ENCODE measurements around the gene HHIPL1.

The HHIPL1 gene

DNA sequence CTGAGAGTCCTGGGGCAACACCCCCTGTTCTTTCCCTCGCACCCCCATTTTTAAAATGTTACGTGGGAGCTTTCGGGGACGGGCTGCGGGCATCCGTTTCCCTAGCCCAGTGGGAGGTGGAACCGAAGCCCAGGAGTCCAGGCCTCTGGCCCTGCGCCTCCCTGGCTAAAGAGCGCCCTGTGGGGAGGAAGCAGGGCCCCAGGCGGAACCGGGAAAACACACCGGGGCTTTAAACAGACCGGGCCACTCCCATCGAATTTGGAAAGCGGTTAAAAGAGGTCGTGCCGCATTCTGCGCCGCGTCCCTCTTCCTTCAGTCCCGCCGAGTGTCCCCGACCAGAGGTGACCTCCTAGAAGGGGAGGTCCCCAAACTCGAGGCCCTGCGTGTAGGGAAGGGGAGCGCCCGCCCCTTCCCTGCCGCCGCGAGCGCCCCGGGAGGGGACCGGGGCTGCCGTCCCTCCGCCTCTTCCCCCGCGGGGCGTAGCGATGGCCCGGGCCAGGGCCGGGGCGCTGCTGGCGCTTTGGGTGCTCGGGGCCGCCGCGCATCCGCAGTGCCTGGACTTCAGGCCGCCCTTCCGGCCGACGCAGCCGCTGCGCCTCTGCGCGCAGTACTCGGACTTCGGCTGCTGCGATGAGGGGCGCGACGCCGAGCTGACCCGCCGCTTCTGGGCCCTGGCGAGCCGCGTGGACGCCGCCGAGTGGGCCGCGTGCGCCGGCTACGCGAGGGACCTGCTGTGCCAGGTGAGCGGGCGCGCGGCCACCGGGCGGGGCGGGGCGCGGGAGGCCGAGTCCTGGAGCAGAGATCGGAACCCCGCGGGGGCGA, at the start of gene HHIPL1:
TSS of gene HHIPL1 (plus strand) at position 407 of the 822 bp plus-strand sequence. CDS start at position 486, 79 bp downstream.
- DNase-seq = no peak

DNA sequence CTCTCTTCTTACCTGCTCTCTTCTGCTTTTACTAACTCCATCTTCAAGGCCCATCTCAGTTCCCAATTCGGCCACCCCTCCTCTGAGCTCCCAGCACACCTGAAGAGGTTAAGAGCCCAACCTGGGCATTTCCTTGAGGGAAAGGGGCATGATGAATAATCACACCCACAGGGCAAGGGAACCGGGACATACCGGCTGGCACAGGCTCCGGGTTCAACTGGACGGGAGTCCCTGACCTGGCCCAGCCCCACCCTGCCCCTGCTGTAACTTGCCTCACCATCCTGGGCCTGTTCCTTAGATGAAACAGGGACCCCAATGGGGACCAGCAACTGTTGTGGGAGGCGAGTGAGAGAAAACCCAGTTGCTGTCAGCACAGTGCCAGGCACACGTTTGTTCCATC, 49.4 kb upstream of the HHIPL1 start:
- no peak for DNase-seq

DNA sequence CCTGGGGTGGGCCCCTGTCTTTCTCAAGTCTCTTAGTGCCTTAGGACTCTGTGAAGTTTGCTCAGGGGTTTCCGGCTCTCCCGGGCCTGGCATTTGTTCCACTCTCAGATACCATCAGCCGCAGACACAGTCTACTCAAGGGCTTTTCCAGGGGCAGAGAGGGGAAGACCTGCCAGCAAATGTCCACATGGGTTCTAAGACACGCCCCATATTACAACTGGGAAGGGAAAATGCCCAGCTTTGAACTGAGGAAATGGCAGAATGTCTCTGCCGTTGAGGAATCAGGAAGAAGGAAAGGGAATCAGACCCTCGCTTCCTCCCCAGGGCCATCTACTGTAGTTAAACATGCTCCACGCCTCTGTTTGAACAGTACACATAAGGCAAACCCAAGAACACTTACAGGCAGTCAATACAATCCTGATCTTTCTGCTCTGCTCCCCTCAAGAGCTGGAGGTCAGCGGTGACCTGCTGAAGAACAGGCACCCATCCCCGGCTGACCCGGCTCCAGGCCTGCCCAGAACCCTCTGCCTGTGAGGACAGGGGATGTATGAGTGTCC, 48.8 kb upstream of the HHIPL1 start:
- no peak for DNase-seq

DNA sequence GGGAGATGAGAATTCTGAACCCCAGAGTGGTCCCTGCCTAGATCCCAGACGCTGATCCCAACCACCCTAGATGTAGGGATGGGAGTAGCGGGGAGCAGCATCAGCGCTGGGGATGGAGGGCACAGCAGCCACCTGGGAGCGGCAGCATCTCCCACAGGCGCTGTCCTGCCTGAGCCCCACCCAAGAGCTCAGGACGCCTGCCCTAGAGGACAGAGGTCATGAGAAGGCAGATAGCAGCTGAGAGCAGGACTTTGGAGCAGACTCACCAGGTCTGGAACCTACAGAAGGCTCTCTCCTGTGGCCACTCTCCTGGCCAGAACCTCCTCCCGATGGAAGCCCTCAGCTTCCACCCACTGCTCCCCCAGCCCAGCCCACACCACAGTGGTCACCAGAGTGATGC, 48.2 kb upstream of the HHIPL1 start:
- no peak for DNase-seq

DNA sequence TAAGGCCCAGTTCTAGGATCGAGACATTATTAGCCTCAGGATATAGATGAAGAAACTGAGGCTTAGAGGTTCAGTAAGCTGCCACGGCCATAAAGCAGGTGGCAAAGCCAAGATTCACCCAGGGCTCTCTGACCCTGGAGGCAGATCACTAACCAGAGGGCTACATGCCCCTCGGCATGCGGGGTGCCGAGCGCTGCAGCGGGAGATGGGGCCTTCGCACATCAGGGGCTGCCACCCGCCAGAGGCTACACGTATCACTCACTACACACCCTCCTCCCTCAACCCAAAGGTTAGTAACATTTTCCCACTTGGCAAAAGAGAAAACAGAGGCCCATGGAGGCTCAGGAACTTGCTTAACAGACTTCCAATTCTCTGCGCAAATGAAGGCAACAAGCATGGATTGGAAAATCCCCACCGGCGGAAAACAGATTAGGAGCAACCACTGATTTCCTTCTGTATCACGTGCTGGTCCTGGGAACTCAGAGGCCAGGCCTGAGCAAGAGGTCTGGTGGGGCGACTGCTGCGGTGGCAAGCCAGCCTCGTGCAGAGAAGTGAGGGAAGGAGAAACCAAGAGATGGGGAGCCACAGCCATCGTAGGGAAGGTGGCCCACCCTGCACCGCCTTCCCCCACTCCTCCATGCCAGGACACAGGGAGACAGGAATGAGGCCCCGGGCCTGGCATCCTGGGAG, 46.9 kb upstream of the HHIPL1 start:
- DNase-seq = no peak

DNA sequence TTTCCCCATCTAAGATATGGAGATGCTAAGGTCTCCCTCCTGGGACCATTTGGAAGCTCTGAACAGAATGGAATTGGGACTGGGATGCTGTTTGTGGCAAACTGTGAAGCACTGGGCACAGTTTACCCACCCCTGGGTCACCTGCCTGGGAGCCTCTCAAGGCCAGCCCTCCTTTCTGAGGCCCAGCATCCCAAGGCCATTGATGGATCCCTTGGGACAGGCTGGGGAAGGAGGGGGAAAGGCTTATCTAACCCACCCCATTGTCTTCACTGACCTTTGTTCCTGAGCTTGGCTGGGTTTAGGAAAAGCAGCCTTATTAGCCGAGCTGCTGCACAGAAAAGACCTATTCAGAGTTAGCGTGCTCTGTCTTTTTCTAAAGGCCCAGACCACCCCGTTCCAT, 46.2 kb upstream of the HHIPL1 start:
- DNase-seq = no peak

DNA sequence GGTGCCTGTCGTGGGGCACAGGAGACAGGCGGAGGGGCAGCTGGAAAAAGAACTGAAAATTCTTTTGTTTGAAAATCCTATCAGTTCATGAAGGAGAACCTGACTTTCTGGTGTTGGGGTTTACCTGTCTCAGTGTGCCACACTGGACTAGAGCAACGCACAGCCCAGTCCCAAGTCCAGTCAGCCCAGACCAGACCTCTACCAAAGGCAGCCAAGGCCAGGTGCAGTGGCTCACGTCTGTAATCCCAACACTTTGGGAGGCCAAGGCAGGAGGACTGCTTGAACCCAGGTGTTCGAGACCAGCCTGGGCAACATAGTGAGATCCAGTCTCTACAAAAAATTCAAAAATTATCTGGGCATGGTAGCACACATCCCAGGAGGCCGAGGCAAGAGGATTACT, 45.5 kb upstream of the HHIPL1 start:
- no peak for DNase-seq

DNA sequence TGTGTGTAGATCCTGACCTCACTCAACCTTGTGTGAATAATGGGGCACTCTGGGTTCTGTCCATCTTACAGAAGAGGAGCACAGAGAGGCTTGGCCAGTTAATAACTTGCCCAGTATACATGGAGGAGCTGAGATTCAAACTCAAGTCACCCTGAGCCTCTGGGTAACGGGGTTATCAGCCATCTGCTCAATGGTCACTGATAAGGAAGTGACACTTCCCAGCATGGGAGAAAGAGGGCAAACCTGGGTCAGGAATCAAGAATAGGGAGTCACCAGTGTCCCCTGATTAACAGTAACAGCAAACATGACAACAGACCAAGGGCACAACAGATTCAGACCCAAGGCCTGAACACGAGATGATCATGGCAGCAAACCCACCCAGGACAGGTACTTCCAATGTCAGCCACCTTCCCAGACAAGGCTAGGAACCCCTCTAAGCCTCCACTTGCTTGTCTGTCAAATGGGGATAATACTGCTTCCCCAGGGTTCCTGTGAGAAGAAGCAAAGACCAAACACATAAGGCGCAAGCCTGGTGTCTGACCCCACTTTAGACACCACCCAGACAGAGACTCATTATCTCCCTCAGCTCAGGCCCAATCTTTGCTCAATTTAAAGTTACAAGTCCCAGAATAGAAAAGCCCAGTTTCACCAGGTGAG, 44.6 kb upstream of the HHIPL1 start:
- DNase-seq = no peak

DNA sequence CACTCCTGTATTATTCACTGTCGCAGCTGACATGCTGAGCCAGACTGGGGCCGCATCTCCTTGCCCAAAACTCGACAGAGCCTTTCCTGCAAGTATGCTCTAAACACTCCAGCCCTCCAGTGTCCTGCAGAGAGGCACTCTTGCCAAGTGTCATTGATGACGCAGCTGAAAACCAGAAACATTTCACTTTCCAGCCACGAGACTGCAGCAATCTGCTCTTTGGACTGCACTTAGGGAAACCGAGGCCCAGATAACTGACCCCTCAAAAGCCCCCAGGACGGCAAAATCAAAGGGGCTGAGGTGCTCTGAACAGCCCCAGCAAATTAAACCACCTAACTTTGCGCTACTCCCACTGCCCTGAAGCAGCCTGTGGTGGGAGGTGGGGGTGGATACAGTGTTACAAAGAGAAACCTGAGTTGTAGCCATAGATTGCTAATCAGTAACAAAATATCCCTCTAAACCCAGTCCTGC, 43.5 kb upstream of the HHIPL1 start:
- no peak for DNase-seq

DNA sequence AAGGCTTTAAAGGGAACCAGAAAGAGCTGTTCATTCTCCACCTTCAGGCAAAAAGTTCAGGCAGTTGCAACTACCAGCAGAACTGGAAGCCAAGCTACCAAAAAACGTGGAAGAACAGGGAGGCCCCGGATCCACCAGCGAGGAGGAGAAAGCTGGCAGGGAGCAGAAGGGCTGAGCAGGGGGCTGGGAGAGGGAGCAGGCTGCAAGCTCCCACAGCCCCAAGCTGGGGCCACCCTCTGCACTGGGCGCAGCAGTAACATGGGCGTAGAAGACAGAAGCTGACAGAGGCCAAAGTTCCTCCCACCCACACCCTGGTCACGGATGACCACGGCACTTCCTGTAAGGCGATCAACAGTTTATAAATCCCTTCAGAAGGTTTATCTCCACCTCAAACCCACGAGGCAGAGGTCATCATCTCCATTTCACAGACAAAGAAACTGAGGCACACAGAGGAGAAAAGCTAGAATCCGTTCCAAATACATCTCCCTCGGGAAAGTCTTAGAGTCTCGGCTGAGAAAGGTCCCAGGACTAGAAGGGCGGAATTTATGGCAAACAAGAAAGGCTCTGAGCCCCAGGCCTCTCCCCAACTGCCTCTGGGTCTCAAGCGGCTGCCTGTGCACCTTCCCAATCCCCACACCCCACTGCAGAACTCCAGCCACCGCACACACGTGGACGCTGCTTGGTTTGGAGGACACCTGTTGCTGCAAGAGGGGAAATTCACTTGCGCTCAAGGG, 42.7 kb upstream of the HHIPL1 start:
- DNase-seq = no peak

DNA sequence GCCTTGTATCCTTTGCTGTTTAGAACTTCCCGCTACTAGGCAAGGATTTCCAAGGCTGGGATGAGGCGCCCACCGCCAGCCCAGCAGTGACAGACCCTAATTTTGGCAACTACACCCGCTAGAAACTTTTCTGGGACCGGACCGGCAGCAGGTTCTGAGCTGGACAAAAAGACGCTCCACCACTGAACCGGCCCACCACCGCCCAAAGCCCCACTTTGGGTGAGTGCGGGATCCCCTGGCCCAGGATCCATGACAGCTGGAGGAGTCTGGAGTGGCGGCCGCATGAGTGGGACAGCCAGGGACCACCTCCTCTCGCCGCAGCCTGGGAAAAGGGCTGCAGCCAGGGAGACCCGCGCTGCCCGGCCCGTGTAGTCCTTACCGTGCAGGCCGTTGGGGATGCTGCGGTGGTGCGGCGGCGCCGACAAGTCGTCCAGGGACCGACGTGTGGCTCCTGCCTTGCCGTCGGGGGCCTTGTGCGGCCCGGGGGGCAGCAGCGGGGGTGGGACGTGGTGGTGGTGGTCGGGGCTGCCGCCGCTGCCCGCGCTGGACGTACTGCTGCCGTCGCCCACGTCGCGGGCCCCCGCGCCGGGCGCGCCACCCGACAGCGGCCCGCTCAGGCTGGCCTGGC, 42.0 kb upstream of the HHIPL1 start:
- no peak for DNase-seq

DNA sequence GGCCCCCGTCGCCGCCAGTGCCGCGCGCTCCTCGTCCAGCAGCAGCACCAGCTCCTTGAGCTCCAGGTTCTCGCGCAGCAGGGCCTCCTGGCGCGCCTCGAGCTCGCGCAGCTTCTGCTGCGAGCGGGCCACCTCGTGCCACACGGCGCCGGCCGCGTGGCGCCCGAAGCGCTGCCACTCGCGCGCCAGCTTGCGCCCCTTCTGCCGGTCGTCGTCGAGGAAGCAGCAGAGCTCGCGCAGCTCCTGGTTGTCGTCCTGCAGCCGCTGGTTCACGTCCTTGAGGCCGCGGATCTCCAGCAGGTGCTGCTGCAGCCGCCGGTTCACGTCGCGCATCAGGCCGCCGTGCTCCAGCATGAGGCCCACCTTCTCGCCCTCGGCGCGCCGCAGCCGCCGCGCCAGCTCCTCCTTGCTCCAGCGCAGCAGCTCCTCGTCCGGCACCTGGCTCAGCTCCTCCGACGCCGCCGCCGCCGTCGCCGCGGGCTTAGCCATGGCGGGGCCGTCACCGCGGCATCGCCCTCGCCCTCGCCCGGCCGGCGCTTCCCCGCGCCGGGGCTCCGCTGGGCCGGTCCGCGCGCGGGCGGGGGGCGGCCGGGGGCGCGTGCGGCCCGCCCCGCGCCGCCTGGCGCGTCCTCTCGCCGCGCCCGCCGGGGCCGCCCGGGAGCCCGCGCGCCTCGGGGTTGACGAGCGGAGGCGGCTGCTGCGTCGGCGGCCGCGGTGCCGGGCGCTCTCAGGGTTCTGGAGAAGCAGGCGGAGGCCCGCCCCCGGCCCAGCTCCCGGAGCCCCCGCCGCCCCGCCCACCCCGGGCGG, 41.3 kb upstream of the HHIPL1 start, which contains the start of gene CCDC85C:
TSS of gene CCDC85C (minus strand) at position 737 of the 807 bp plus-strand sequence. CDS start at position 489, 248 bp downstream.
- DNase-seq = peak; percentile 51

DNA sequence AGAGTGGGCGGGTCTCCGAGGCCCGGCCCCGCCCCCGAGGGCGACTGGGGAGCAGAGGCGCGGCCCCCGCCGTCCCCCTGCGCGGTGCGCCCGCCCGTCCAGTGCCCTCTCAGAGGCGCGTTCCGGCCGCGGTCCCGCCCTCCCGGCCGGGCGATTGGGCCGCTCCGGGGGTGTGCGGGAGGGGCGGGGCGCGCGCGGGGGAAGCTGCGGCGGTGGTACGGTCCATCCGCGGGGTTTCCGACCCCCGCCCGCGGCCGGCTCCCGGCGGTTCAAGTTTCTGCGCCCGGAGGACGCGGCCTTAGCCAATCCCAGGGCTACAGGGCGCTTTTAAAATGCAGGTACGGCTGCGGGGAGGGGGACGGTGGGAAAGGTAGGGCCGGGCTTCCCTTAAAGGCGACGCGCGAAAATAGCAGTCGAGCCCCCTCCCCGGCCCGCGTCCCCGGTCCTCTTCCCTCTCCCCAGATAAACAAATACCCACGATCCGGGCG, 40.6 kb upstream of the HHIPL1 start:
- peak; percentile 94 for DNase-seq

DNA sequence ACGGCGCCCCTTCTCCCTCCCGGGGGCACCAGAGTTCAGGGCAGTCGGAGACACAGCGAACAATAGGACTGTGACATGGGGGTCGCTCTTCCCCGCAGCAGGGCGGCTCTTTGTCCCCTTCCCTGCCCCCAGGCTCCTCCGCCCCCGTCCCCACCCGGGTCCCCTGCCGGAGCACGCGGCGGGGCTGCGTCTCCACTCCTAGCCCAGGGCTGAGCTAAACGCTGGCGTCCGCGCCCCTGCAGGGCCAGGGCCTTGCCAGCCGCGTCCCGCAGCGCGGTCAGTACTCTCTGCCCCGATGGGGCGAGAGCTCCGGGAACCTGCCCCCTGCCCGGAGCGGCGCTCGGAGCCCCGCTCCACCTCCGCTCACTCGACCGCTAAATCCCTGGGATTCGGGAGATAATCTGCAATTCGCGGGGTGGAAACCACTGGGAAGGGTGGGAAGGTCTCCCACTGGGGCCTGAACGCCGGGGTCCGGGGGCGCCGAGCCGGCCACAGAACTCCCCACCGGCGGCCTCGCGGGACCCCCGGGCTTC, 40.1 kb upstream of the HHIPL1 start:
- no peak for DNase-seq

DNA sequence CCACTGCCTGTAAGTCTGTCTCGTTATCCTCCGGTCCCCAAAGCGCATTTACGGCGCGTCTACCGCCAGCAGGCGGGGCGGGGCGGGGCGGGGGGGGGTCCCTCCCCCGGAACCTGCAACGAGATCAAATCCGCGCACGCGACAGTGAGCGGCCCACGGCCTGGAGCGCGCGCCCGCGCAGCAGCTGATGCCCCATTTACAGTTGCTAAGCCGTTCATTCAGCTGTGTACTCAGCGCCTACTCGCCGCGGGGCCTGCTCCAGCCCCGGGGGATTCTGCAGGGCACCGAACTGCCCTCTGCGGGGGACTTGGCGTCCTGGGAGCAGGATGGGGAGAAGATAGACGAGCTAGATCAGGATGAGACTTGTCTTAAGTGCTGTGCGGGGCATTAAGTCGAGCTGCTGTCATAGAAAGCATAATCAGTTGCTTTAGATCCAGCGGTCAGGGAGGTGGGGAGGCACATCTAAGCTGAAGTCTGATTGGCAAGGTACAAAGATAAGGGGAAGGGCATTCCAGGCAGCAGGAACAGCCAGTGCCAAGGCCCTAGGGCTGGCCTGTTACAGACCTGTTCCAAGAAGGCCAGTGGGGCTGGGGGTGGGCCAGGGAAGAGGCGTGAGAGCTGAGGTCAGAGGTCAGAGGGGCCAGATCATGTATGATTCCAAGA, 39.5 kb upstream of the HHIPL1 start:
- DNase-seq = peak; percentile 80

DNA sequence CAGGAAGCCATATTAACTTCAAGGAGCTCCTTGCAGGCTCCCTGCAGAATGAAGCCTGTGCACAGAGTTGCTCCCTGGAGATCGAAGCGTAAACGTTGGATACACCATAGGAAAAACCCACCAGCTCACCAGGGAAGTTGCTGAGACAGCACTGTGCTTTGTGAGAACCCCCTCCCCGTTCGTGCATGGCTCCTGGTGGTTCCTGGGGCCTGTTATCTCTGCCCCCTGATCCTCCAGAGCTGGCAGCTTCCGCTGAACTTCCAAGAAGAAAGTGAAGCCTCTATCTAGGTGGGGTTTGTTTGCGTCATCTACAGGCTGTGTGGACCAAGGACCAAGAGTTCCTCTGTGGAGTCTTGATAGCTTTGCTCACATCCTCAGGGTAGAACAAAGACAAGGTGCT, 38.6 kb upstream of the HHIPL1 start:
- no peak for DNase-seq

DNA sequence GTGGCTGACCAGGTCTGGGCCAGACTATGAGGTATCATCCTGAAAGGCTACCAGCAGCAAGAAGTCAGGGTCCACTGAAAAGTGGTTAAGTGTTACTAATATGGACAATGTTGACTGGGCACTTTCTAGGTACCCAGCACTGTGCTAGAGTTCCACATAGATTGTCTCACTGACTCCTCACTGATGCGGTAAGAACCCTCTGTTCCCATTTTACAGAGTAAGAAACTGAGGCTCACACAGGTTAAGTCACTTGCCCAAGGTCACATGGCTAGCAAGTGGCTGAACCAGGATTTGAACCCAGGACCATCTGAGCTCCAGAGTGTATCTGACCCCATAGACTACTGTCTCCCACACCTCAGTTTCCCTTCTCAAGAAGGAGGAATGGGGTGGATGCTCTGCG, 36.3 kb upstream of the HHIPL1 start:
- DNase-seq = no peak

DNA sequence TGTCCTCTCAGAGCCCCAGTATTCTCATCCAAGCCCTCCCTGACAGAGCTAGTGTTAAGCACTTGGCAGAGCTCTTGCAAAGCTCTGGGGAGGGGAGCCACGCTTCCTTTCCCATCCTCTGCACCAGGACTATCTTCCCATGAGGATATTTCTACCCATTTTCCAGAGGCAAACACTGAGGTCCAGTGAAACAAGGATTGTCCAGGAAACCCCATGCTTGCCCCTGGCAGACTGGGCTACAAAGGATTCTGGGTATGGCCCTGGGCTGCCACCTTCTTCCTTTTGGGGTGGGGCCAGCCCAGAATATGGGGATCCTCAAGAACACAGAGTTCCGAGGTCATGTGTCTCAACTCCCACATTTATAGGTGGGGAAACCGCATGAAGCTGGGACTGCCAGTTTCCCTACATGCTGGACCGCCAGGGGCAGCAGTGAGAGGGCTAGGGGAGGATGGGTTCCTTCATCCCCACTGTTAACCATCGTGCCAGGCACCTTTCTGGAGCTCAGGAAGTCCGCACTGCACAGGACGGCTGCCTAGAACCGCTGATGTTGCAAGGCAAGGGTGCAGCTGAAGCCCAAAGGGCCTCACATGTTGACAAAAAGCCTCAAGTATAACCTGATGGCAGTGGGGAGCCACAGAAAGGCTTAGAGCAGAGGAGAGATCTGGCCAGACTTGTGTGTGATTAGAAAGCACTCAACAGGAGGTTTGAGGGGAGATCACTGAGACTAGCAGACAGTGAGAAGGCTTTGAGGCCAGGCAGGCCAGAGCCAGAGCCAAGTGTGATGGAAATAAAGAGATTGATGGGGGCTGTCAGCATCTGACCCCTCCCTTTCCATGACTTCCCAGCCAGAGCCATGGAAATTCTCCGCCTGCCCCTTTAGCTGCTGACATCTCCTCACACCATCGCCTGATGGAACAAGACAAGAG, 35.4 kb upstream of the HHIPL1 start:
- DNase-seq = no peak

DNA sequence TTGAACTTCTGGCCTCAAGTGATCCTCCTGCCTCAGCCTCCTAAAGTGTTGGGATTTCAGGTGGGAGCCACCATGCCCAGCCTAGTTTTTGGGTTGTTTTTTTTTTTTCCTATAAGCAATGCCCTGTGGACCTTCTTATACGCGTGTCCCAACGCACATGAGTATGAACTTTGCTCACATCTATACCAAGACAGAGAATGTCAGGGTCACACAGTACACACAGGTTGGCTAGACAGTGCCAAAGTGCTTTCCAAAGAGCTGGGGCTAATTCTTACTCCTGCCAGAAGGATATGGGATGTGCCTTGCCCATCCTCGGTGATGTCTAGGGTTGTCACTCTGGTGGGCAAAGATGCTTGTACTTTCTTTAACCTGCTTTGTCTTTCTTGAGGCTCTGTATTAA, 33.3 kb upstream of the HHIPL1 start:
- DNase-seq = no peak

Data from activated CD4-positive, alpha-beta T cell treated with anti-CD3 and anti-CD28 coated beads, Interleukin-2, amount 50 U/mL, for 1 hour (primary cell).